ENCODE measurements around the gene WRAP53. TPM values are rescaled to one million over a fixed set of nuclear protein-coding genes. Genes with fewer than 3 reads are reported as not detected.
A peak's percentile ranks its signal among the peaks of the same experiment; 100 is the strongest.

Gene WRAP53
- total and polyA plus RNA-seq, 2 of the 13 experiments (the other 11 are each of a cell fraction or from before 2014, with no cell fraction given) = 7.0 to 19.5 TPM

- TF ChIP-seq HNF4G (IDR thresholded peaks at IDR 0.05; ENCODE audit: borderline replicate concordance, low read depth, low read length) = no peak
- TF ChIP-seq HNF4G (CRISPR knock-in tag; IDR thresholded peaks at IDR 0.05; ENCODE audit: borderline replicate concordance, low read depth) = no peak
- TF ChIP-seq ZNF879 (CRISPR knock-in tag; IDR thresholded peaks at IDR 0.05) = no peak
- no peak for TF ChIP-seq CERS6 (CRISPR knock-in tag; IDR thresholded peaks at IDR 0.05)
- TF ChIP-seq CBFB (CRISPR knock-in tag; IDR thresholded peaks at IDR 0.05) = no peak
- TF ChIP-seq EEA1 (CRISPR knock-in tag; IDR thresholded peaks at IDR 0.05; ENCODE audit: borderline replicate concordance) = no peak
- no peak for TF ChIP-seq TOPORS (CRISPR knock-in tag; IDR thresholded peaks at IDR 0.05)
- TF ChIP-seq ZNF326 (CRISPR knock-in tag; IDR thresholded peaks at IDR 0.05; ENCODE audit: borderline replicate concordance) = no peak
- no peak for TF ChIP-seq ZNF563 (CRISPR knock-in tag; IDR thresholded peaks at IDR 0.05)
- no peak for TF ChIP-seq THRA (CRISPR knock-in tag; IDR thresholded peaks at IDR 0.05; ENCODE audit: borderline replicate concordance)
- no peak for TF ChIP-seq ETS1 (CRISPR knock-in tag; IDR thresholded peaks at IDR 0.05)
- TF ChIP-seq KDM3A (CRISPR knock-in tag; IDR thresholded peaks at IDR 0.05; ENCODE audit: low read depth) = 0 out of 2 replicates have a peak, but pooled peaks have one; percentile 32
- no peak; the same call in 1 of the 2 replicates for TF ChIP-seq ZNF414 (CRISPR knock-in tag; IDR thresholded peaks at IDR 0.05)
- no peak for TF ChIP-seq ZNF710 (CRISPR knock-in tag; IDR thresholded peaks at IDR 0.05; ENCODE audit: borderline replicate concordance)
- TF ChIP-seq ELK4 (CRISPR knock-in tag; IDR thresholded peaks at IDR 0.05; ENCODE audit: borderline replicate concordance) = no peak
- TF ChIP-seq ATM (IDR thresholded peaks at IDR 0.05; ENCODE audit: borderline replicate concordance) = no peak
- TF ChIP-seq ZNF598 (CRISPR knock-in tag; IDR thresholded peaks at IDR 0.05; ENCODE audit: borderline replicate concordance) = no peak
- TF ChIP-seq BRD4 (CRISPR knock-in tag; IDR thresholded peaks at IDR 0.05) = no peak; the same call in 1 of the 2 replicates
- TF ChIP-seq PPARG (CRISPR knock-in tag; conservative IDR thresholded peaks at IDR 0.05) = no peak
Observed at GRCh38 chr17:7687072-7687907, 987 bp upstream of the WRAP53 start, which contains the start of gene TP53 (continued).
